HG03064 (cell line): ENCODE results near the gene RAPSN.
"Not testable (repeated sequence)": the region's sequence is repeated elsewhere in the genome, so short reads cannot be mapped to it uniquely, and the experiment has no call there.

Experiments used
- ATAC-seq: cut with Tn5 transposase; IDR thresholded peaks from one replicate; pipeline ENCODE4 v1.9.1; 2021; ENCODE audit warnings: low read depth; ENCODE audit not compliant: unreplicated experiment

RAPSN gene

GRCh38 chr11:47466701-47467250 is 17.8 kb upstream of the RAPSN start:
- no peak for ATAC-seq

- ATAC-seq, result no peak
Observed at GRCh38 chr11:47466201-47466600, 17.3 kb upstream of the RAPSN start.

DNA sequence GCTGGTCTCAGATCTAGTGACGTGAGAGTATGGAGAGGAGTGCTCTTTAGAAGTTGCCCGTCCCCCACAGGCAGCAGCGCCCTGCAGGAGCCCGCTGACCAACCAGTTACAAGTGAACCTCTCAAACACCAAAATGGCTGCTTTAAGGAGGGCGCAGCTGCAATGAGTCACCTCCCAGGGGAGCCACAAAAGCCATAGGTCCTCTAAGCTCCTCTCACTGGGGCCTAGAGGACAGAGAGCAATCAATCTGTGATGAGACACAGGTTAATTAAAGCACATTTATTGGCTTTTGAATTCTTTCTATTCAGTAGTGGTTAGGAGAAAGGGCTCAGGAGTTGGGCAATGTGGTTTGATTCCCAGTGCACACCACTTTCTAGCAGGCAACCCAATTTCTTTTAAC is 15.5 kb upstream of the RAPSN start:
- no peak for ATAC-seq

DNA sequence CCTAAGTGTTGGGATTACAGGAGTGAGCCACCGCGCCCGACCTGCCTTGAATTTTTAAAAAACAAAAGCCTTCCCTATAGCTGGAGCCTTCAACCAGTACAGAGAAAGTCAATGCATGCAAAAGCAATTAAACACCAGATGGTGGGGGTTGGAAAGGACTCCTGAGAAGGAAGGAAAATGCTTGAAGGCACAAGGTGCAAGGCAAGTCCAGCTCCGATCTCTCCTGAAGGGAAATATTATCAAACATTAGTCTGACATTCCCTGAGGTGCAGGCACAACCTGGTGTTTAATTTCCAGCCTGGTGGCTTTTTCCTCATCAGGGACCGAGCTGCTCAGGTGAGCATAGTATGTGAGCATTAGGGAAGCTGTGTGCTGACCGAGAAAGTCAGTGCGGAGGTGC is 12.9 kb upstream of the RAPSN start:
- ATAC-seq, result no peak

DNA sequence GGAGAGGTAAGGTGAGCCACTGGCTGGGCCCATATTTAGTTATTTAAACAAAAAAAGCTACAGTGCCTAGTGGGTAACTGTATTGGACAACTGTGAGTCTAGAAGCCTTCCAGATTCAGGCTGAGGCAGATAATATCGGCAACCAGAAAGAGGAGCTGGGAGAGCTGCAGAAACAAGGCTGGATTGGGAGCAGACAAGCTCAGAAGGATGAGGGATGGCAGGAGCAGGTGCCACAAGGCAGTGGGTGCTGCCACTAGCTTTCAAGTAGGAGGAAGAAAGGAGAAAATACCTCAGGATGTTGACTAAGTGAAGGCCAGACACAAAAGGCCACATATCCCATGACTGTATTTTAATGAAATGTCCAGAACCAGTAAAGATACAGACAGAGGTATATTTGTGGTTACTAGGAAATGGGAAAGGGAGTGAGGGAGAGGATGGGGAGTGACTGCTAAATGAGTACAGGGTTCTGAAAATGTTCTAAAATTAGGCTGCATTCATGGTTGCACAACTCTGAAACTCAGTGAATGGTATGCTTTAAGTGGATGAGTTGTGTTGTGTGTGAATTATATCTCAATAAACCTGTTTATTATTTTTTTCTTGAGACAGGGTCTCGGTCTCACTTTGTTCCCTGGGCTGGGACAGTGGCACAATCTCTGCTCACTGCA is 11.8 kb upstream of the RAPSN start:
- no peak for ATAC-seq

- ATAC-seq, result not testable (repeated sequence)
Observed at GRCh38 chr11:47454258-47454671, 5.3 kb upstream of the RAPSN start.

DNA sequence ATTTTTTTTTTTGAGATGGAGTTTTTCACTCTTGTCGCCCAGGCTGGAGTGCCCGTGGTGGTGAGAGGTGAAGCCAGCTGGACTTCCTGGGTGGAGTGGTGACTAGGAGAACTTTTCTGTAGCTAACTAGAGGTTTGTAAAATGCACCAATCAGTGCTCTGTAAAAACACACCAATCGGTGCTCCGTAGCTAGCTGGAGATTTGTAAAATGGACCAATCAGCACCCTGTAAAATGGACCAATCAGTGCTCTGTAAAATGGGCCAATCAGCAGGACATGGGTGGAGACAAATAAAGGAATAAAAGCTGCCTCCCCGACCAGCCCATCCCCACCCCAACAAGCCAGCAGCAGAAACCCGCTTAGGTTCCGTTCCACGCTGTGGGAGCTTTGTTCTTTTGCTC is 4.4 kb upstream of the RAPSN start:
- ATAC-seq, result no peak

DNA sequence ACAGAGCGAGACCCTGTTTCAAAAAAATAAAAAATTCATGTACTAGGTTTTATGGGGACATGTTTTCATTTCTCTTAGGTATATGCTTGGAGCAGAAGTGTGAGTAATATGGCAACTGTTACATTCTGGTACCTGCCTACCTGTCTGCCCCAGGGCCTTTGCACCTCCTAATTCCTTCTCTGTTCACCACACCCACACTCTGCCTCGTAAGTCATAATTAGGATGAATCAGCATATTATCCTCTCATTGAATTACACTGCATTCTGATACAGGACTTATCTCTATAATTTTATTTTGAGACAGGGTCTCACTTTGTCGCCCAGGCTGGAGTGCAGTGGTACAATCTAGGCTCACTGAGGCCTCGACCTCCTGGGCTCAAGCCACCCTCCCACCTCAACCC is 3.1 kb upstream of the RAPSN start:
- ATAC-seq, result no peak

DNA sequence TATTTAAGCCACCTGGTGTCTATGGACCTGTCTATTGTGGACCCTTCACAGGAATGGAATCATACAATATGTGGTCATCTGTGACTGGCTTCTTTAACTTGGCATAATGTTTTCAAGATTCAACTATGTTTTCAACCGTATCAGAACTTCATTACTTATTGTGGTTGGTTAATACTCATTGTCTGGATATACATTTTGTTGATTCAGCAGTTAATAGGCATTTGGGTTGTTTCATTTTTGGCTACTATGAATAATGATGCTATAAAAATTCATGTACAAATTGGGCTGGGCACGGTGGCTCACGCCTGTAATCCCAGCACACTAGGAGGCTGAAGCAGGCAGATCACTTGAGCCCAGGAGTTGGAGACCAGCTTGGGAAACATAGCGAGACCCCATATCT is 2.5 kb upstream of the RAPSN start:
- ATAC-seq, result no peak

DNA sequence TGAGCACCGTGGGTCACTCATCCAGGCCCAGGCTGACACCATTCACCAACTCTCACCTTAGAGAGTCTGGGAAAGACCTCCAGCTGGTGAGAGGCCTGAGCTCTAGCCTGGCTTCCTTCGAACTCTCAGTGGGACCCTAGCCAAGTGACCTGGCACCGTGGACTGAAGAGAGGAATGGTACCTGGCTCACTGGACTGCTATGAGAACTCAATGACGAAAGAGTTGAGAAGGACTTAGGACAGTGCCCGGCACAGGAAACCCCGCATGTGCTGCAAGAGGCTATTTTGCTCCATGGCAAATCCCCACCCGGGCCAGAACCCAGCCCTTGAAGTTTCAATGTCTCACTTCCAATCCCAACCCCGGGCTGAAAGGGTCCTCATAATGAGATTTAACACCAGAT is 605 bp upstream of the RAPSN start:
- no peak for ATAC-seq

DNA sequence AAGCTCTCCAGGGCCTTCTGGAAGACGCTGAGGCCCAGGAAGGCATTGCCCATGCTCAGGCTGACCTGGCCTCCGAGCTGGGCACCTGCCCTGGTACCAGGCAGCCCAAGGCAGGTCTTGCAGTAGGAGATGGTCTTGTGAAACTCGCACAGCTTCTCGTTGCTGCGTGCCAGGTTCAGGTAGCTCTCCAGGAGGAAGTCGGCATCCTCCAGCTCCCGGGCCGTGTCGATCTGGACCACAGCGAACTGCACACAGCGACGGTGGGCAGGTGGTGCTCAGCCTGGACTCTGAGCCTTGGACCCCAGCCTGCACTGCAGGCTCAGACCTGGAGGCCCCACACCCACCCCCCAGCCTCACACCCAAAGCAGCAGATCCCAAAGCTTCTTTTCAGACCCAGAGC is 1.0 kb downstream of the RAPSN start:
- no peak for ATAC-seq

- no peak for ATAC-seq
Observed at GRCh38 chr11:47446833-47447232, 2.1 kb downstream of the RAPSN start.

GRCh38 chr11:47445840-47446239 is 3.1 kb downstream of the RAPSN start:
- no peak for ATAC-seq

DNA sequence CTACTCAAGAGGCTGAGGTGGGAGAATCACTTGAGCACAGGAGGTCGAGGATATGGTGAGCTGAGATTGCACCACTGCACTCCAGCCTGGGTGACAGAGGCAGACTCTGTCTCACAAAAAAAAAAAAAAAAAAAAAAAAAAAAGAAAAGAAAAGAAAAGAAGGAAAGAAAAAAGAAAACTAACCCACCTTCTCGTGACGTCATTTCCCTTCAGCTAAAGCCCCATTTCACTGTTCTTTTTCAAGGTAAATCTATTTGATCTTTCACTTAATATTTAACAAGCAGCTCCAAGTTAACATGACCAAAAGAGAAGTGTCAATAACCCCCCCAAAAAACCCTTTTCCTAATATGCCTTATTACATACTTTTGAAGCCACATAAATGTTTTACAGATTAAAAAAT is 5.1 kb downstream of the RAPSN start:
- ATAC-seq, result no peak

GRCh38 chr11:47443028-47443700 is 5.8 kb downstream of the RAPSN start:
- ATAC-seq, result no peak

DNA sequence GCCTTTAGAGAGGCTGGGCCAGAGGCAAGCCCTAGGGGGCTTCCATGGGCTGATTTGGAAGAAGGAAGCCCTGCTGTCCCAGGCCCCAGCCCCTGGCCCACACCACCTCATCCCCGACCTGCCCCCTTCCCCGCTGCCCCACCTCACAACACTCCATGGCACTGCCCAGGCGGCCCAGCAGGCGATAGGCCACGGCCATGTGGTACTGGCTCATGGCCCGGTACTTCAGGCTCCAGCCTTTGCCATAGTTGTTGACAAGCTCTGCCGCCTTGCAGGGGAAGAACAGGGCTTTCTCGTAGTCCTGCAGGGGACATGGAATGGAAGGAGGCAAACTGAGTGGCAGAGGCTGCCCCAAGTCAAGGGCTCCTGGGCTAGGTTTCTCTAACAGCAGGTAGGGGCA is 6.4 kb downstream of the RAPSN start:
- no peak for ATAC-seq

- no peak for ATAC-seq
Observed at GRCh38 chr11:47441421-47441820, 7.5 kb downstream of the RAPSN start.

DNA sequence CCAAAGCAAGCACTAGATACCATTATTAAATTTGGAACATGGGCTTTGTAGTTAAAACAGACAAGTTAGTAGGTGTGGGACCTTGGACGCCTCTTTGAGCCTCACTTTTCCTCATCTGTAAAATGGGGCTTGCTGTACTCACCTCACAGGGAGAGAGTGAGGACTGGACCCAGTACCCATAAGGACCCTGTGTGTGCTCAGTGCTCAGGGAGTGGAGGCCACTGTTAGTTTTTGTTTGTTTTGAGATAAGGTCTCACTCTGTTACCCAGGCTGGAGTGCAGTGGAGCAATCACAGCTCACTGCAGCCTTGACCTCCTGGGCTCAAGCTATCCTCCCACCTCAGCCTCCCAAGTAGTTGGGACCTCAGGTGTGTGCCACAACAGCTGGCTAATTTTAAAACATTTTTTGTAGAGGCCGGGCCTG is 8.9 kb downstream of the RAPSN start:
- ATAC-seq, result no peak

GRCh38 chr11:47438721-47439120 is 10.2 kb downstream of the RAPSN start:
- ATAC-seq, result no peak

DNA sequence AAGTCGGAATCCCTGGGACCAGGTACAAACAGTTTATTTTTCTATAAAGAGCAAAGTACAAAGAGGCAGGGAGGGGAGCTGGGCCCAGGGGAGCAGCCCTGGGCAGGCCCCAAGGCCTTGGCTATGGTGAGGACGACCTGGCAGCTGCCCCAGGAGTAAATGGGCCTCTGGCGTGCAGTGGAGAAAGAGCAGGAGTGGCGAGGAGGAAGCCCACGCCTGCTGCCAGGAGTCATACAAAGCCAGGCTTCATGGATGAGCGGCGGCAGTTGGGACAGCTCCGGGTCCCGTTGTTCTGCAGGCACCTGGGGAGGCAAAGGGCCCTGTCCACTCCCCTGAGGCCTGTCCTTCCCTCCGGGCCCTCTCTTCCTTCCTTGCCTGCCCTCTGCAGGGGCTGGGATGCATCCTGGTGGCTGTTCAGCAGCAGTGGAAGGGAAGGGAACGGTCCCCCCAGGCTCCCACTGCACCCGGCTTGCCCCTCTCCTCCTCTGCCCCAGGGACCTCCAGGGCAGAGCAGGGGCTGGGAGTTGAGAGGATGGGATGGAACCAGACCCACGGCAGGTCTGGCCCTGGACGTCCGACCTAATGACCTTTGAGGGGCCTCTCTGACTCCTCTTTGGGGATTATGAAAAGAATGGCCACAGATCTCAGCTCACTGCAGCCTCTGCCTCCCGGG is 11.1 kb downstream of the RAPSN start:
- ATAC-seq, result no peak

DNA sequence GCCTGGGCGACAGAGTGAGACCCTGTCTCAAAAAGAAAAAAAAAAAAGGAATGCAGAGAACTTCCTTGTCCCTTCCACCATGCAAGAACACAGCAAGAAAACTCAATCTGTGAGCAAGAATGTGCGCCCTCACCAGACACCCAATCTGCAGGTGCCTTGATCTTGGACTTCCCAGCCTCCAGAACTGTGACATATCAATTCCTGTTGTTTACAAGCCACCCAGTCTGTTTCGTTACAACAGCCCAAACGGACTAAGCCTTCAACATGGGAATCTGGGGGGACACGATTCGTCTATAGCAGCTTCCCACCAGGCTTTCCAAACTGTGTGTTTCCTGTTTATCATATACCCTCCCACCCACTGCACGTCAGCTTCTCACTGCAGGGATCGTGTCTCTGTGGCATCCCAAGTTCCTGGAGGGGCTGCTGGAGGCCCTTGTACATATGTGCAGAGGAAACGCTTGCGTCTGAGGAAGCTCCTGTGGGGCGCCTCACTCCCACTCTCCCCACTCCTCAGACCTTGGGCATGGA is 11.7 kb downstream of the RAPSN start:
- ATAC-seq, result no peak
